Dendritic cell treated with granulocyte-macrophage colony-stimulating factor and Interleukin-4, amounts not matched to agents 40 ng/mL and 50 ng/mL, for 4 days (primary cell): ENCODE results near the gene SIDT2.
A peak's percentile ranks its signal among the peaks of the same experiment; 100 is the strongest.

Experiments used
- H3K27ac Mint-ChIP-seq: one replicate; pipeline ENCODE4 v1.8.0; 2022; ENCODE audit warnings: mild to moderate bottlenecking, mixed read lengths
- H3K27me3 Mint-ChIP-seq: one replicate; pipeline ENCODE4 v1.8.0; 2022; ENCODE audit warnings: mild to moderate bottlenecking, mixed read lengths
- H3K36me3 Mint-ChIP-seq: one replicate; pipeline ENCODE4 v1.8.0; 2022; ENCODE audit warnings: low read depth, mixed read lengths
- H3K4me1 Mint-ChIP-seq: one replicate; pipeline ENCODE4 v1.8.0; 2022; ENCODE audit warnings: low read depth, mixed read lengths
- H3K4me3 Mint-ChIP-seq: one replicate; pipeline ENCODE4 v1.8.0; 2022; ENCODE audit warnings: mild to moderate bottlenecking, moderate library complexity, mixed read lengths
- H3K9me3 Mint-ChIP-seq: one replicate; pipeline ENCODE4 v1.8.0; 2022; ENCODE audit warnings: mixed read lengths
- intact Hi-C: fragments of 100-400 bp; cut with micrococcal nuclease; formaldehyde crosslinking; loops from one replicate; pipeline ENCODE4 v1.15.0; 2022

Gene SIDT2

DNA sequence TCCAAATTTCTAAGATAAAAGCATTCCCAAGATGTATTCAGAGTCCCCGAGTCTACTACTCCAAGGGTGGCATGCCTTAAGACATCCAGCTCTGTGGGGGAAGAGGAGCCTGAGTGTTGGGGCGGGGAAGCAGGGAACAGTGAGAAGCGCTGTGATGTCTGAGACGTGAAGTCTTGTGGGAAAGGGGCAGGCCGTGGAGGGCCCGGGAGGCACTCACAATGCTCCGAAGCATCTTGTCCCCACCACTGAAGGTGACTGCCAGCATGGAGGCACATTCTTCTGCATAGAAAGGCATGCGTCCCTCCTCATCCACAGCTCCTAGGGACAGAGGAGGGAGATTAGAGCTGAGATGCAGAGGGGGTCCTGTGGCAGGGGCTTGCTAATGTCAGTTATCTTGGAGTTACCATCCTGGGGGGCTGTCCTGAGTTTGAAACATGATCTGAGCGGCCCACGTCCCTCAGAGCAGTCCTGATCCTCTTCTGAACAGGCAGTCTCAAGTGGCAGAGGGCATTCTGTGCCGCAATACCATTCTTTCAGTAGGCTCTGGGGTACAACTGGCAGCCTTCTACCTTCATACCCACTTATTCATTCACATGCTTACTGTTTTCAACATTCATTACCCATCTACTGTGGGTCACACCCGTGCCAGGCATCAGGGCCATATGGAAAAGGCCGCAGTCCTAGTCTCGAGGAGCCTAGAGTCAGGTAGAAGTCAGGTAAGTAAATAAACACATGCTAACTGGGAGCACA lies 44.6 kb downstream of the SIDT2 start:
- H3K4me1 Mint-ChIP-seq: peaks cover 26% of the 10 kb centered on the region
- no peak overlapping the region for H3K4me3 Mint-ChIP-seq
- no peak overlapping the region for H3K27ac Mint-ChIP-seq
- H3K9me3 Mint-ChIP-seq: no peaks in the 10 kb centered on the region
- no peaks in the 10 kb centered on the region for H3K27me3 Mint-ChIP-seq
- intact Hi-C loops: loop anchor here (10.0 kb wide), 1 partner anchor 348 kb away; no protein-coding TSS in a partner anchor
- peaks cover 100% of the 10 kb centered on the region for H3K36me3 Mint-ChIP-seq

DNA sequence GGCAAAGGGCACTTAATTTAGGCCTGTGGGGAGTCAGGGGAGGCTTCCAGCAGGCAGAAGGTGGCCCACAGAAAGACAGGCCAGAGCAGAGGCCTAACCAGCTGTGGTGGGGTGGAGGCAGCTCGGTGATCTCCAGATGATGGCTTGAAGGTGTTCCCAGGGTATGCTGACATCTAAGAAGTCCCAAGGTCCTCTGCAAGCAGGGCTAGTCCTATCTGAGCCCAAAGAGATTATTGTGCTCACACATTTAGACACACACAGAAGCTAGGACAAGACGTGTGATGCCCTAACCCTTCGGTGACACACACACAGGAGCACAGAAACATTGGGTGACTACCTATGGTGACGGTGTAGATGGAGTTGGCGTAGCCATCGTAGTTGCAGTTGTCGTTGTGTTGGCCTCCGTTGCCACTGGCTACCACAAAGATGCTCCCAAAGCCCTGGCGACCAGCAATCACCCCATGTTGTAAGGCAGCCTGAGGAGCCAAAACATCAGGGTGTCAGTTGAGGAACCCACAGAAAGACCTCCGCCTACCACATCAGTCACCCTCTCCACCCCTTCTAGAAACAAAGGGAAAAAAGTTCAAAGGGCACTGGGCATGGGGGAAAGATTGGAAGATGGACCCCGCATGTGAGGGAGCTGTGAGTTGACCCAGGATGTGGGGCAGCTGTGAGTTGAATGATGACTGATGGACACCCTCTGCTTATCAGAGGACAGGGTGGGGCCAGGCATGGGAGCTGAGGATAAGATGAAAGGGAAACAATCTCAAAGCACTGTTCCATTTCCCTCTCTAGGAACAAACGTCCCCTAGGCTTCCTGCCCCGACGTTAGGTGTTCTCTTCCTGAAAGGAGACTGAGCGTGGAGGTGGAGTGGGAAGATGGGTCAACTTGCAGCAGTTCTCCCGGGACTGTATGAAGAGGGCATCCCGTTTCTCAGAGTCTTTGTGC lies 45.5 kb downstream of the SIDT2 start:
- Mint-ChIP-seq H3K36me3 (peaks cover 100% of the 10 kb centered on the region), H3K9me3 (no peaks in the 10 kb centered on the region), H3K4me3 (no peak overlapping the region), H3K27ac (no peak overlapping the region), H3K27me3 (no peaks in the 10 kb centered on the region), H3K4me1 (peaks cover 26% of the 10 kb centered on the region)
- intact Hi-C loops: loop anchor here (10.0 kb wide), 1 partner anchor 349 kb away; no protein-coding TSS in a partner anchor

DNA sequence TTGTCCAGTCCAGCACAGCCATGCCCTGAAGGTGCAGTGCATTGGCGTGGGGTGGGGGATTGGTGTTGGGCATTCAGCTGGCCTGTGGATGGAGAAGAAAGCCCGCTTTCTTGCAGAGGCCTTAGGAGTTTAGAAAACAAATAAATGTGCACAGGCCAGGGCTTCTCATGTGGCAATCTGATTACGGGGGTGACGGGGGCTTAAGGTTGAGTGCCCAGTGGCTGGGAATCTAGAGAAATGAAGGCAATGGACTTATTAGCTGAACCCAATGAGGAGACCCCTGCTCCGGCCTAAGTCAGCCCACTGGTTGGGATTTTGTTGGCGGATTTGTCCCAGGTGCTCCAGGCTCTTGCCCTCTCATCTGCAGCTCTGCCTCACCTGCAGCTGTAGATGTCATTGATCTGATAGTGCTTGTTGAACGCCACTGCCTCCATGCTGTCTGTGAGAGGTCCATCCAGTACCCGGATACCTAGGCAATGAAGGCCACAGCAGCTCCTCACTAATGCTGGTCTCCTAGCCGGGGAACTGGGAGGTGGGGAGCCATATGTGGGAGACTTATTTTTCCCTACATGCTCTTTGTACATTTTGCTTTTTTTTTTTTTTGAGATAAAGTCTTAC lies 47.1 kb downstream of the SIDT2 start:
- Mint-ChIP-seq H3K36me3 (peaks cover 98% of the 10 kb centered on the region), H3K27ac (no peak overlapping the region), H3K4me1 (peaks cover 30% of the 10 kb centered on the region), H3K9me3 (no peaks in the 10 kb centered on the region), H3K4me3 (no peak overlapping the region), H3K27me3 (no peaks in the 10 kb centered on the region)
- intact Hi-C loops: loop anchor here (1.0 to 10.0 kb wide), 2 partner anchors 44 to 351 kb away; no protein-coding TSS in a partner anchor

DNA sequence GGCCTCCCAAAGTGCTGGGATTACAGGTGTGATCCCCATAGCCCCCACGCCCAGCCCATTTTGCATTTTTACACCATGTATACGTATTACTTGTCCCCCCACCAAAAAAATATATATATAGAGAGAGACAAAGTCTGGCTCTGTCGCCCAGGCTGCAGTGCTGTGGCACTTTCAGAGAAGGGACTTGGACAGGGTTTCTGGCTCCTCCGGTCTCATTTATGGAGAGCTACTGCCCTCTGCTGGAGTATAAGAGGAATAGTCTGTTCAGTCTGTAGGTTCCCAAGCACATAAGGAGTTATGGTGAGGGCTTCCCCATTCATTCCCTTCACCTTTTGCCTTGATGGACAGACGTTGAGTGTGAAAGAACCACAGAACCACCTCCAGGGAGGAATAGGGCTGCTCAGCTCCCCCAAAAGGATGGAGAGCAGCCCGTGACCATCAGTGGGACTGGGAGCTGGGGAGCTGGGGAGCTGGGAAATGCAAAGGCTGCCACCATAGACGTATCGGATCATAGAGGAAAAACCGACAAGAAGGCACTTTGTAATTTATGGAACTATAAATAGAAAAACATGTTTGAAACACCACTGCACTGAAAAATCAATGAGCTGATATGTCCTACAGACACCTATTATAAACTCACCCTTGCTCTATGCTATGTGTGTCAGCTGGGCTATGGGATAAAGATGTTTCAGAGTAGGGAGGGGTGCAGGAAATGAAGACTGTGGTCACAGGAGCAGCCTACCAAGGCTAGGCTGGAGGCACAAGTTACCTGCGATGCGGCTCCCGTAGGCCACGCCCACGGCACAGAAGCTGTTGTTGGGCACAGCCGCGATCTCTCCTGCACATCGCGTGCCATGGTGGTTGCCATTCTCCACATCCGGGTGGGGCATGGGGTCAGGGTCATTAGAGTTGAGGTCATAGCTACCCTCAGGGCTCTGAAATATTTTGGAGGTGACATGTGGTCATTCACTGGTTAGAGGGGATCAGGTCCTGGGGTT lies 48.1 kb downstream of the SIDT2 start:
- Mint-ChIP-seq H3K4me3 (no peak overlapping the region), H3K36me3 (peaks cover 94% of the 10 kb centered on the region), H3K27me3 (no peaks in the 10 kb centered on the region), H3K9me3 (no peaks in the 10 kb centered on the region), H3K27ac (peak overlapping the region; percentile 34), H3K4me1 (peaks cover 32% of the 10 kb centered on the region)
- intact Hi-C loops: loop anchor here (1.0 to 10.0 kb wide), 2 partner anchors 45 to 352 kb away; no protein-coding TSS in a partner anchor

DNA sequence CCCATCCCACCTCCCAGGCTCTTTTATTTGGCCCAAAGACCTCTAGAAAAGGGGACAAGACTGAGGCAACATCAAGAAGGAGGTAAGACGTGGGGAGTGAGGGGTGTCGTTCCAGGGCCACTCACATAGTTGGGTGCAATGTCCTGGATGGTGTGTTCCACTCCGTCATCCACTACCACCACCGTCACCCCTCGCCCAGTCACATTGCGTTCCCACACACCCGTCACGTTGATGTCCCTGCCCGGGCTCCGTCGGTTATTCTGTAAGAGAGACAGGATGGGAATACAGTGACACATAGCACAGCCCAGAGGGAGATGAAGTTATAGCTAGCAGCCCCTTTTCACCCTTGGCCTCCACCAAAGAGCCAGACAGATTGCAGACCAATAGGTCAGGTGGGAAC lies 49.5 kb downstream of the SIDT2 start:
- Mint-ChIP-seq H3K4me1 (peaks cover 27% of the 10 kb centered on the region), H3K27ac (no peak overlapping the region), H3K4me3 (no peak overlapping the region), H3K27me3 (no peaks in the 10 kb centered on the region), H3K36me3 (peaks cover 94% of the 10 kb centered on the region), H3K9me3 (no peaks in the 10 kb centered on the region)
- intact Hi-C loops: loop anchor here (10.0 kb wide), 1 partner anchor 353 kb away; no protein-coding TSS in a partner anchor

DNA sequence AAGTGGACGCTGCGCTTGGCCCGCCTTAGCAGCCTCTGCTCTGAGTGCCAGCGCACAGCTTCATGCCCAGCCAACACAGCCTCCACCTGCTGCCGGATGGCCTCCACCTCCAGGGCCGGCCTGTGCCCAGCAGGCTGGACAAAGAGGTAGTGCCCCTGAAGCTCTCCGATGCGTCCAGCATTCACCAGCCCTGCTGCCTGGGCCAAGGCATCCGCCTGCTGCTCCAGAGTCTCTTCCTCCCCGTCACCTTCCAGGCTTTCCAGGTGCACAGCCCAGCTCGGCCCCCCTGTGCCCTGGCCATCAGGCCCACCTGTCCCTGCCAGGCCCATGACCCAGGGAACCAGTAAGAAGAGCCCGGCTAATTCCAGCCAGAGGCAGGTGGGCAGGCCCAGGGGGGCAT lies 50.9 kb downstream of the SIDT2 start:
- no peaks in the 10 kb centered on the region for H3K27me3 Mint-ChIP-seq
- peaks cover 40% of the 10 kb centered on the region for H3K4me1 Mint-ChIP-seq
- no peak overlapping the region for H3K4me3 Mint-ChIP-seq
- H3K36me3 Mint-ChIP-seq: peaks cover 82% of the 10 kb centered on the region
- H3K9me3 Mint-ChIP-seq: no peaks in the 10 kb centered on the region
- intact Hi-C loops: loop anchor here (10.0 kb wide), 1 partner anchor 355 kb away; no protein-coding TSS in a partner anchor
- H3K27ac Mint-ChIP-seq: no peak overlapping the region

DNA sequence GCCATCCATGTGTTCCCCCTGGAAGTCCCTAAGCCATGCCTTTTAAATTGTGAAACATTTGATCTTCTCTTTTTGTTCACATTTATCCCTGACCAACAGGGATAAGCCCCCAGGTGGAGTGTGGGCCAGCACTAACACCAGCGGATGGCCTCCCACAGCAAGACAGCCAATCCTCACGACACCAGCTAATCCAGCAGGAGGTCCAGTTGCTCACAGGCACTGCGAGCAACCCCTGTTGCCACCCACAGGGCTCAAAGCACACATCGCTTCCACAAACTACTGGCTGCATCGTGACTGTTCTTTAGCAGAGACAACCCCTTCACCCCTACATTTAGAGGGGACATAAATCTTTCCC lies 51.4 kb downstream of the SIDT2 start:
- Mint-ChIP-seq H3K9me3 (no peaks in the 10 kb centered on the region), H3K4me3 (no peak overlapping the region), H3K36me3 (peaks cover 77% of the 10 kb centered on the region), H3K27me3 (no peaks in the 10 kb centered on the region), H3K27ac (peak overlapping the region; percentile 96), H3K4me1 (peaks cover 40% of the 10 kb centered on the region)
- intact Hi-C loops: loop anchor here (5.0 to 10.0 kb wide), 3 partner anchors 87 to 443 kb away; partner anchors contain the start of genes BACE1 and ZPR1

DNA sequence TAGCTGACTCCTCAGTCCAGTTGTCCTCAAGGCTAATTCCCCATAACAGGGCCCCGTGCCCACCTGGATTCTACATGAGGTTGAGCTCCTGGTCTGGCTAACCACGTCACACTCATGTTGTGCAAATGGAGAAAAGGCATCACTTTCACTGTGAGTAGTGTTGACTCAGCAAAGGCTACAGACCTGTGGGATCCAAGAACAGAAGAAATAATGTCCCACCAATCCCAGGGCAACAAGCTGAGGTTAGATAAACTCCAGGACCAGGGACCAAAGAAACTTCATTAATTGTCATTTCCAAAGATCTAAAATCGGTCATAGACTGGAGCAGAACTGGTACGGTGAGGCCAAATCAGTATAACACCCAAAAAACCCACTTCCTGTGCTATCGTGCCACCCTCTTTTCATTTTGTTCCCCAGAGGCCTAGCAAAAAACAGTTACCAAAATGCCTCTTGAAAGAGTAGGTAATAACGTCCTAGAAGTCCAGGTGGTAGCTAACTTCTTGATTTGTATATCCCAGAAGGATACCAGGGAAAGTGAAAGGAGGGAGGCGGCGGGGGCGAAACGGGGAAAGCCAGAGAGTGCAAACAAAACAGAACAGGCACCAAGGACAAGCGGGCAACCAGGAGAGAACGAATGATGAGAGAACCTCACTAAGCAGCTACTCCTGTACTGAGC lies 51.9 kb downstream of the SIDT2 start:
- H3K4me3 Mint-ChIP-seq: peak overlapping the region; percentile 94
- H3K9me3 Mint-ChIP-seq: no peaks in the 10 kb centered on the region
- intact Hi-C loops: loop anchor here (5.0 kb wide), 2 partner anchors 87 to 443 kb away; partner anchors contain the start of genes BACE1 and ZPR1
- peaks cover 40% of the 10 kb centered on the region for H3K4me1 Mint-ChIP-seq
- H3K36me3 Mint-ChIP-seq: peaks cover 72% of the 10 kb centered on the region
- H3K27me3 Mint-ChIP-seq: no peaks in the 10 kb centered on the region
- H3K27ac Mint-ChIP-seq: peak overlapping the region; percentile 96

DNA sequence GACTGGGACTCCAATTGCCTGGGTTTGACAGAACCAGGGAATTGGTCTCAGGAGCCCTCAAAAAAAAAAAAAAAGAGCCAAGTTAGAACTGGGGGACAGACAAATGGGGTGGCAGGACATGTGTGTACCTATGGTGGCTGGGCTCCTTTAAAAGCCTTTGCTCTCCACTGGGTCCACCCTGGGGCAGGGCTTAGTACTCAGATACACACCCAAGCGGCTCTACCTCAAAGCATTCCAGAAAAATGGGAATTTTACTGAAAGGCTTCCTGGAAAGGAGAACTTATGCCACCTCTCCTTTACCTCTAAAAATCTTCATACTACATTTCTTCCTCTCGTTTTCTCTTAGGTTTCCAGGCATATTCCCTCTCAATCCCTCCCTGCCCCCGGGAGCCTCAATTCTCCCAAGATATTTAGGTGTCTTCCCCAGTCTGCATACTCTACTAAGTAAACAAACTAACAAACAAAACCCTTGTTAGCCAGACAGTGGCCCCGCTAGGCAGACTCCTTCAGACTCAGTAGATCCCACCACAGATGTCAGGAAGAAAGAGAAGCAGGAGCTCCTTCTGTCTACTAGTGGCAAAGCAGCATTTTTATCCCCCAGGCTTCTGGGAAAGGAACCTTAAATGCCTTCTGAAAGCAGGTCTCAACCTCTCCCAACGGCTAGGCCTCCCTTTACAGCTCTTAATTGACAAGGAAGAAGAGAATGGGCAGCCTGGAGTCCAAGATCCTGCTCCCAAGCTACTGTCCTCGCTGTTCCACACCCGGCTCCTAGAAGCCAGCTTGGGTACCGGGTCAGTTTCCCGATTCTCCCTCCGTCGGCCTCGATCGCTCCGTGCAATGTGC lies 52.7 kb downstream of the SIDT2 start:
- Mint-ChIP-seq H3K36me3 (peaks cover 69% of the 10 kb centered on the region), H3K9me3 (no peaks in the 10 kb centered on the region), H3K27me3 (no peaks in the 10 kb centered on the region), H3K4me1 (peaks cover 40% of the 10 kb centered on the region), H3K27ac (peak overlapping the region; percentile 96), H3K4me3 (peak overlapping the region; percentile 94)
- intact Hi-C loops: loop anchor here (5.0 kb wide), 2 partner anchors 86 to 444 kb away; partner anchors contain the start of genes BACE1 and ZPR1

DNA sequence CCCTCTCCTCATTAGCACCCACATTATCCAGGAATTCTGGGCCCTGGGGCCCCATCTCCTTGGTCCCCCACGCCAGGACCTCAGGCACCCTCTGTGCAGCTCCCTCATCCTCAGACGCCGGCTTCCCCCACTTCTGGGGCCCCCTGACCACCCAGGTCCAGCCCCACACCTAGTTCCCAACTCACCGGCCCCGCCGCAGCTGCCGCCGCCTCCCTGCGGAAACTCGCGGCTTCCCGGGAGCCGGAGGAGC lies 53.2 kb downstream of the SIDT2 start, which contains the start of gene PCSK7:
Gene PCSK7, minus strand, starts transcription at position 232 of the 250 bp plus-strand sequence. CDS start 2,229 bp downstream, outside the sequence.
- H3K27ac Mint-ChIP-seq: peak within 1 kb of the TSS; percentile 96
- no peaks in the 10 kb centered on the region for H3K9me3 Mint-ChIP-seq
- intact Hi-C loops: loop anchor here (5.0 kb wide), 2 partner anchors 86 to 444 kb away; partner anchors contain the start of genes BACE1 and ZPR1
- H3K4me1 Mint-ChIP-seq: peaks cover 40% of the 10 kb centered on the region
- no peaks in the 10 kb centered on the region for H3K27me3 Mint-ChIP-seq
- peak within 1 kb of the TSS; percentile 94 for H3K4me3 Mint-ChIP-seq
- H3K36me3 Mint-ChIP-seq: peaks cover 69% of the 10 kb centered on the region

DNA sequence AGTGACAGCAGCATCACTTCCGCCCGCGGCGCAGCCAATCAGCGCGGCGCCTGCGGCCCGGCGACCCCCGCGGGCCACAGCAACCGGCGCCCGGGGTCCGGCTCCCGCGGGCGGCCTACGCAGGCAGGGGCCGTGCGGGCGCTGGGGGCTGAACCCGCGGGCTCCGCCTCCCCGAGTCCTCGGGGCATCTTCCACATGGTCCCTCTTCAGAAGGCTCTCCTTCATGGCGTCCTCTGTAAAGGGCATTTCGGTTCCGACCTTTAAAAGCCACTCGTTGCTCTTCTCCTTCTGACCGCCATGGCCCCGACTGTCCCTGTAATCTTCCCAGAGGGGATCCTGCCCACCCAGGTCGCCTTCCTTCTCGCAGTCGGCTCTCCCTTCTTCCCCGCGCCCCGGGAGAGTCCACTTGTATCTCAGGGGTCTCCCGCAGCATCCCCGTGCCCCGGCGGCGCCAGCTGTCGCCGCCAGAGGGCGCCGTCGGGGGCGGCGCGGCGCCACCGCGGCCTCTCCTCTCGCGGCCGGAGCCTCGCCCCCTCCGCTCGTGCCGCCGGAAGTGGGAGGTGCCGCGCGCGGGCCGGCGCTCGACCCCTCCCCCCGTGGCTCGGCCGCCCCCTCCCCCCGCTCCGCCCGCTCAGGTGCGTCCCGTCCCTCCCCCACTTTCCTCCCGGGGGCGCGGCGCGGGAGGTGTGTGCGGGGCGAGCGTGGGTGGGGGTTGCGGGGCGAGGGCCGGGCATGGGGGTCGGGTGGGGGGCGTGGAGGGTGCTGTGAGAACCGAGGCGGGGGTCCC lies 53.7 kb downstream of the SIDT2 start, which contains the start of gene RNF214:
Gene RNF214, plus strand, starts transcription at position 580 of the 787 bp plus-strand sequence. CDS start 1,602 bp downstream, outside the sequence.
- peaks cover 40% of the 10 kb centered on the region for H3K4me1 Mint-ChIP-seq
- intact Hi-C loops: loop anchor here (5.0 kb wide), 2 partner anchors 85 to 445 kb away; partner anchors contain the start of genes BACE1 and ZPR1
- H3K36me3 Mint-ChIP-seq: peaks cover 64% of the 10 kb centered on the region
- no peaks in the 10 kb centered on the region for H3K9me3 Mint-ChIP-seq
- peak within 1 kb of the TSS; percentile 94 for H3K4me3 Mint-ChIP-seq
- peak within 1 kb of the TSS; percentile 96 for H3K27ac Mint-ChIP-seq
- H3K27me3 Mint-ChIP-seq: no peaks in the 10 kb centered on the region
